ENCODE data around the gene IGLL1.

Gene IGLL1

DNA sequence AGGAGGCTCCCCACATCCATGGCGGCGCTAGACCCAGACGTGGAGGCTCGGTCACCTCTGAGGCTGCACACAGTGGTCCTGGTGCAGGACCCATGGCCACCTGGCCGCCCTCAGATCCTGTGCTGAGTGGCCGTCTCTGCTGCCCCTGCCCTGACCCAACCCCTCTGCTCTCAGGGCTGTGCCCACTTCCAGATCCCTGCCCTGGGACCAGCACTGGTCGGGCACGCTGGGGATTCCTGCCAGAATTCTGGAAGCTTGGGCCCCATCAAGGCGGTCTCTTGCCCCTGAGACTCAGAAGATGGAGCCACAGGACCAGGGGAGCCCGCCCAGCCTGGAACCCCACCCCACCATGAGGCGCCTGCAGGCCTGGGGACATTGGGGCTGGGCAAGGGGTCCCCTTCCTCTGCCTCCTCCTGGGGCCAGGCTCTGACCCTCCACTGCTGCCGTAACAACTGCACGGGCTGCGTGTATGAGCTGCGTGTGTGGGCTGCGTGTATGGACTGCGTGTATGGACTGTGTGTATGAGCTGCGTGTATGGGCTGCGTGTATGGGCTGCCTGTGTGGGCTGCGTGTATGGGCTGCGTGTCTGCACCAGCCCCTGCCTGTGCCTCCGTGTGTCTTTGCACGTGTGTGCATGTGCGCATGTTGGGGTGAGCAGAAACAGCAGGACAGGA is 48.7 kb downstream of the IGLL1 start:
- no CpG with 5 or more reads among the region's 24 CpGs for WGBS, 2 donors (ENCODE audit: extremely low coverage in 2 of 2, insufficient read length in 2 of 2, insufficient replicate concordance in 1 of 2)
- Histone ChIP-seq H3K9ac (ENCODE audit: low read depth, low read length, poor library complexity) (peak overlapping the region; percentile 83), H3K18ac (ENCODE audit: low read length) (peak overlapping the region; percentile 96), H2BK12ac (ENCODE audit: low read length) (peak overlapping the region; percentile 100), H3K27ac (replicated peaks; ENCODE audit: low read length) (no peak overlapping the region), H4K8ac (ENCODE audit: low read depth, low read length) (peak overlapping the region; percentile 100), H2AFZ (ENCODE audit: low read length) (peak overlapping the region; percentile 88), H3K4me1 (ENCODE audit: control insufficient read depth in 2 of 2, insufficient read depth in 1 of 2, low read depth in 1 of 2, low read length in 2 of 2) (peaks cover 25 to 36% of the 10 kb centered on the region in 2 donors), H3K27me3 (ENCODE audit: control insufficient read depth in 3 of 3, insufficient read depth in 3 of 3, low read depth in 1 of 3, low read length in 3 of 3) (no peaks in the 10 kb centered on the region), H4K91ac (ENCODE audit: low read depth, low read length, poor library complexity) (peak overlapping the region; percentile 98), H3K79me1 (ENCODE audit: low read depth, low read length) (peaks cover 1% of the 10 kb centered on the region), H3K14ac (ENCODE audit: low read length) (peak overlapping the region; percentile 98), H3K4ac (ENCODE audit: low read length) (peak overlapping the region; percentile 99), H3K4me2 (ENCODE audit: insufficient read depth, low read length, poor library complexity, severe bottlenecking) (no peak overlapping the region), H2BK120ac (ENCODE audit: low read depth, low read length) (peak overlapping the region; percentile 56), H3K9me3 (replicated peaks in 1 of 2; ENCODE audit: control insufficient read depth in 2 of 2, insufficient read depth in 1 of 2, low read depth in 1 of 2, low read length in 2 of 2) (no peaks in the 10 kb centered on the region), H2BK15ac (ENCODE audit: low read length) (peak overlapping the region; percentile 97), H2BK5ac (ENCODE audit: low read length) (peak overlapping the region; percentile 78), H3K23ac (ENCODE audit: low read depth, low read length, poor library complexity) (peak overlapping the region; percentile 97), H2AK5ac (ENCODE audit: low read depth, low read length) (peak overlapping the region; percentile 96), H3K36me3 (replicated peaks in 1 of 2; ENCODE audit: control insufficient read depth in 2 of 2, insufficient read depth in 2 of 2, low read length in 2 of 2) (no peaks in the 10 kb centered on the region), H3K4me3 (ENCODE audit: low read length in 2 of 2) (peak overlapping the region in 1 of 2 donors; percentile 17)
- DNase-seq (ENCODE audit: low spot score) = no peak

DNA sequence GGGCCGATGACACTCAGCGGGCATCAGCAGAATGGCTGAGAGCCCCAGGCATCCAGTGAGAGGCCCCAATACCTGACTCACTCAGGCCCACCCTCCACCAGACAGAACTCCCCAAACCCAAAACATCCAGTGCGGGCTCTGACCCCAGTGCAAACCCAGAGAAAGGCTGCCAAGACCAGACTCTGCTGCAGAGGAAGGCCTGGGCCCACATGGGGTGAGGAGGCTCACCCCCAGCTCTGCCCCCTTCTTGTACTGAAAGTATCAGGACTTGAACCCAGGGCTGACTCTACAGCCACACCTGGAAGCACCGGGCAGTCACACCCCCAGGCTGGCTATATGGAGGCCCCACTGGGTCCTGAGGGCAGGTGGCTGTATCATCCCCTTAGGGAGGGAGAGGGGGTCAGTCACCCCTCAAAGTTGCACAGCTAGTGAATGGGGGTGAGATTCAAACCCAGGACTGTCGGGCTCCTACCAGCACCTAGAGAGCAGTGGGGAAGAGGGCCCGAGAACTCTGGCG is 49.3 kb downstream of the IGLL1 start:
- Histone ChIP-seq H3K27ac (replicated peaks; ENCODE audit: low read length) (no peak overlapping the region), H3K36me3 (replicated peaks in 1 of 2; ENCODE audit: control insufficient read depth in 2 of 2, insufficient read depth in 2 of 2, low read length in 2 of 2) (no peaks in the 10 kb centered on the region)

DNA sequence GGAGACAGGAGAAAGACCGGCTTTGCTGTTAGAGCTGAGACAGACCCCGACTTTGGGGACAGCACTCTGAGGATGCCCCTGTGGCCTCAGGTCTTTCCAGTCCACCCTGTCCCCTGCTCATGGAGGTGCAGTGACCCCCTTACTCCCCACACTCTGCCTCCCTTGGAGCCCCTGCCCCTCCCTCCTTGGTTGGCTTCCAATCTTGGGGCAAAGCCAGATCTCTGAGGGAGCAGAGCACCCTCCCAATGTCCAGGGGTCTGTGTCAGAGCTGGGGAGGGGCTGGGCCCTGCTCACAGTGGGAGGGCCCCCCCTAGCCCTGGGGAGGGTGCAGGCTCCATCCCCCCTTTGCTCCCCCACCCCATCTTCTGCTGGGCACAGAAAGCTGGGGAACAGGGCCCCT is 50.0 kb downstream of the IGLL1 start:
- H3K23ac ChIP-seq (ENCODE audit: low read depth, low read length, poor library complexity) = no peak overlapping the region
- H3K79me1 ChIP-seq (ENCODE audit: low read depth, low read length) = peaks cover 1% of the 10 kb centered on the region
- no peak overlapping the region for H3K4me3 ChIP-seq (ENCODE audit: low read length in 2 of 2)
- H2BK15ac ChIP-seq (ENCODE audit: low read length) = peak overlapping the region; percentile 97
- no peak overlapping the region for H2BK120ac ChIP-seq (ENCODE audit: low read depth, low read length)
- H3K9me3 ChIP-seq (replicated peaks in 1 of 2; ENCODE audit: control insufficient read depth in 2 of 2, insufficient read depth in 1 of 2, low read depth in 1 of 2, low read length in 2 of 2) = no peaks in the 10 kb centered on the region
- H3K36me3 ChIP-seq (replicated peaks in 1 of 2; ENCODE audit: control insufficient read depth in 2 of 2, insufficient read depth in 2 of 2, low read length in 2 of 2) = no peaks in the 10 kb centered on the region
- no peak overlapping the region for H3K4ac ChIP-seq (ENCODE audit: low read length)
- H3K14ac ChIP-seq (ENCODE audit: low read length) = peak overlapping the region; percentile 12
- no peak for DNase-seq (ENCODE audit: low spot score)
- H3K9ac ChIP-seq (ENCODE audit: low read depth, low read length, poor library complexity) = no peak overlapping the region
- no peak overlapping the region for H2AFZ ChIP-seq (ENCODE audit: low read length)
- no peaks in the 10 kb centered on the region for H3K27me3 ChIP-seq (ENCODE audit: control insufficient read depth in 3 of 3, insufficient read depth in 3 of 3, low read depth in 1 of 3, low read length in 3 of 3)
- H2BK12ac ChIP-seq (ENCODE audit: low read length) = no peak overlapping the region
- no peak overlapping the region for H4K8ac ChIP-seq (ENCODE audit: low read depth, low read length)
- peaks cover 23 to 24% of the 10 kb centered on the region in 2 donors for H3K4me1 ChIP-seq (ENCODE audit: control insufficient read depth in 2 of 2, insufficient read depth in 1 of 2, low read depth in 1 of 2, low read length in 2 of 2)
- no peak overlapping the region for H2BK5ac ChIP-seq (ENCODE audit: low read length)
- peak overlapping the region; percentile 82 for H2AK5ac ChIP-seq (ENCODE audit: low read depth, low read length)
- H3K18ac ChIP-seq (ENCODE audit: low read length) = peak overlapping the region; percentile 52
- no peak overlapping the region for H4K91ac ChIP-seq (ENCODE audit: low read depth, low read length, poor library complexity)
- H3K4me2 ChIP-seq (ENCODE audit: insufficient read depth, low read length, poor library complexity, severe bottlenecking) = no peak overlapping the region
- WGBS, 2 donors (ENCODE audit: extremely low coverage in 2 of 2, insufficient read length in 2 of 2, insufficient replicate concordance in 1 of 2) = no CpG with 5 or more reads among the region's 2 CpGs
- no peak overlapping the region for H3K27ac ChIP-seq (replicated peaks; ENCODE audit: low read length)

More for the DNA sequence above, 49.3 kb downstream of the IGLL1 start:
- Histone ChIP-seq H2BK15ac (ENCODE audit: low read length) (peak overlapping the region; percentile 97), H3K18ac (ENCODE audit: low read length) (peak overlapping the region; percentile 96), H2BK120ac (ENCODE audit: low read depth, low read length) (peak overlapping the region; percentile 56), H2AFZ (ENCODE audit: low read length) (no peak overlapping the region), H3K4me2 (ENCODE audit: insufficient read depth, low read length, poor library complexity, severe bottlenecking) (no peak overlapping the region), H2BK5ac (ENCODE audit: low read length) (peak overlapping the region; percentile 78), H3K14ac (ENCODE audit: low read length) (no peak overlapping the region), H2BK12ac (ENCODE audit: low read length) (peak overlapping the region; percentile 100), H3K4me3 (ENCODE audit: low read length in 2 of 2) (no peak overlapping the region), H2AK5ac (ENCODE audit: low read depth, low read length) (peak overlapping the region; percentile 96), H3K9ac (ENCODE audit: low read depth, low read length, poor library complexity) (no peak overlapping the region), H4K8ac (ENCODE audit: low read depth, low read length) (no peak overlapping the region), H3K4ac (ENCODE audit: low read length) (peak overlapping the region; percentile 28), H4K91ac (ENCODE audit: low read depth, low read length, poor library complexity) (peak overlapping the region; percentile 98), H3K27me3 (ENCODE audit: control insufficient read depth in 3 of 3, insufficient read depth in 3 of 3, low read depth in 1 of 3, low read length in 3 of 3) (no peaks in the 10 kb centered on the region), H3K23ac (ENCODE audit: low read depth, low read length, poor library complexity) (peak overlapping the region; percentile 69), H3K79me1 (ENCODE audit: low read depth, low read length) (peaks cover 1% of the 10 kb centered on the region), H3K9me3 (replicated peaks in 1 of 2; ENCODE audit: control insufficient read depth in 2 of 2, insufficient read depth in 1 of 2, low read depth in 1 of 2, low read length in 2 of 2) (no peaks in the 10 kb centered on the region), H3K4me1 (ENCODE audit: control insufficient read depth in 2 of 2, insufficient read depth in 1 of 2, low read depth in 1 of 2, low read length in 2 of 2) (peaks cover 24 to 30% of the 10 kb centered on the region in 2 donors)
- WGBS, 2 donors (ENCODE audit: extremely low coverage in 2 of 2, insufficient read length in 2 of 2, insufficient replicate concordance in 1 of 2) = no CpG with 5 or more reads among the region's 7 CpGs
- DNase-seq (ENCODE audit: low spot score) = no peak
